B cell (primary cell): ENCODE measurements around the gene PTPRN2. TPM values are rescaled to one million over a fixed set of nuclear protein-coding genes. Genes with fewer than 3 reads are reported as not detected.

ENCODE experiments used
- ATAC-seq: fragments of 200-7000 bp; cut with Tn5 transposase; one replicate; pipeline ENCODE4 v1.10.0; 2021; ENCODE audit warnings: low read depth, mild to moderate bottlenecking, moderate number of reproducible peaks, moderate library complexity
- CTCF ChIA-PET: fragments of 350-600 bp; sonication (Branson Sonifier 250); formaldehyde crosslinking; loops from one replicate; lab custom pipeline; 2021; ENCODE audit warnings: antibody characterized with exemption, inconsistent platforms; lab: Charles Lee
- POLR2A ChIA-PET: fragments of 350-600 bp; sonication (Branson Sonifier 250); formaldehyde crosslinking; loops from one replicate; lab custom pipeline; 2021; ENCODE audit warnings: antibody characterized with exemption; lab: Charles Lee
- DNase-seq: peaks from one replicate; pipeline ENCODE4 v3.0.0; 2013
- H2AFZ ChIP-seq: 2 replicates; pipeline ENCODE4 v1.6.1; 2012; ENCODE audit warnings: mild to moderate bottlenecking, low read depth, low read length; ENCODE audit not compliant: insufficient read depth, poor library complexity, severe bottlenecking
- H3K27ac ChIP-seq, 2 donors: 1 replicate in 1 of 2; 2 replicates in 1 of 2; pipeline ENCODE4 v1.5.1; 2012 to 2013; ENCODE audit warnings: low read length in 2 of 2, mild to moderate bottlenecking in 2 of 2, moderate library complexity in 1 of 2
- H3K27me3 ChIP-seq, 4 experiments: fragments of 200-600 bp in 1 of 4; sonication (generic) in 1 of 4; replicated peaks in 1 of 4; 1 replicate in 2 of 4; 2 replicates in 2 of 4; pipeline versions ENCODE4 v1.6.1 to v1.7.0; 2013 to 2016; ENCODE audit warnings: low read length in 3 of 4, mild to moderate bottlenecking in 2 of 4, mixed read lengths in 1 of 4, moderate library complexity in 1 of 4; ENCODE audit not compliant: insufficient read depth in 4 of 4, control insufficient read depth in 3 of 4; ENCODE audit errors: control extremely low read depth in 1 of 4
- H3K36me3 ChIP-seq, 2 experiments: replicated peaks in 1 of 2; 1 replicate in 1 of 2; 2 replicates in 1 of 2; pipeline versions ENCODE4 v1.6.1 to v1.7.1; 2013; ENCODE audit warnings: low read length in 1 of 2; ENCODE audit not compliant: insufficient read depth in 2 of 2, control insufficient read depth in 1 of 2; ENCODE audit errors: control extremely low read depth in 1 of 2, extremely low read depth in 1 of 2
- H3K4me1 ChIP-seq, 2 donors: fragments of 200-600 bp in 1 of 2; sonication (generic) in 1 of 2; 1 replicate in 1 of 2; 2 replicates in 1 of 2; pipeline versions ENCODE4 v1.5.1 to v1.6.1; 2013 to 2017; ENCODE audit warnings: low read length in 2 of 2; ENCODE audit not compliant: control insufficient read depth in 2 of 2, insufficient read depth in 2 of 2
- H3K4me2 ChIP-seq: replicated peaks from 2 replicates; pipeline ENCODE3; 2012; ENCODE audit warnings: mild to moderate bottlenecking, low read depth, low read length; ENCODE audit not compliant: poor library complexity, severe bottlenecking
- H3K4me3 ChIP-seq, 5 experiments: fragments of 200-600 bp in 1 of 5; sonication (generic) in 1 of 5; 1 replicate in 3 of 5; 2 replicates in 2 of 5; pipeline versions ENCODE4 v1.5.1 to v1.7.0; 2011 to 2016; ENCODE audit warnings: low read length in 4 of 5, mild to moderate bottlenecking in 4 of 5, low read depth in 2 of 5, control low read depth in 1 of 5, moderate library complexity in 1 of 5; ENCODE audit not compliant: insufficient read depth in 1 of 5; ENCODE audit errors: control extremely low read depth in 1 of 5, extremely low read depth in 1 of 5
- H3K79me2 ChIP-seq: fragments of 200-600 bp; sonication (generic); one replicate; pipeline ENCODE4 v1.6.0; 2016; ENCODE audit warnings: low read length; ENCODE audit not compliant: control insufficient read depth, insufficient read depth
- H3K9ac ChIP-seq: fragments of 200-600 bp; sonication (generic); 2 replicates; pipeline ENCODE4 v1.6.1; 2017; ENCODE audit warnings: mild to moderate bottlenecking, low read length, moderate library complexity
- H3K9me3 ChIP-seq, 3 donors: one replicate each; pipeline versions ENCODE4 v1.6.1 to v1.7.1; 2013; ENCODE audit warnings: low read length in 2 of 3; ENCODE audit not compliant: control insufficient read depth in 2 of 3, insufficient read depth in 1 of 3; ENCODE audit errors: control extremely low read depth in 1 of 3
- H4K20me1 ChIP-seq: 2 replicates; pipeline ENCODE4 v1.6.0; 2012; ENCODE audit warnings: mild to moderate bottlenecking, low read length; ENCODE audit not compliant: insufficient read depth, control insufficient read depth, poor library complexity, severe bottlenecking
- H3K27ac Mint-ChIP-seq: one replicate; pipeline ENCODE4 v1.8.0; 2021; ENCODE audit warnings: mixed read lengths
- H3K27me3 Mint-ChIP-seq: one replicate; pipeline ENCODE4 v1.8.0; 2021; ENCODE audit warnings: mixed read lengths
- H3K4me1 Mint-ChIP-seq: one replicate; pipeline ENCODE4 v1.8.0; 2021; ENCODE audit warnings: mixed read lengths
- H3K4me3 Mint-ChIP-seq: one replicate; pipeline ENCODE4 v1.8.0; 2021; ENCODE audit warnings: mixed read lengths
- H3K9me3 Mint-ChIP-seq: one replicate; pipeline ENCODE4 v1.8.0; 2022; ENCODE audit warnings: mixed read lengths; ENCODE audit not compliant: insufficient read depth
- CTCF ChIP-seq: fragments of 200-600 bp; IDR thresholded peaks from one replicate; pipeline ENCODE4 v1.8.0; 2022; ENCODE audit warnings: antibody characterized with exemption, mild to moderate bottlenecking
- EZH2 ChIP-seq: IDR thresholded peaks from 2 replicates; pipeline ENCODE4 v1.6.1; 2012; ENCODE audit warnings: borderline replicate concordance, low read depth, mild to moderate bottlenecking, moderate library complexity, low read length; ENCODE audit not compliant: insufficient read depth, poor library complexity, severe bottlenecking
- WGBS: methylation state at CpG from one replicate; pipeline ENCODE4 v1.1.5; 2013; ENCODE audit warnings: missing lambda C conversion rate; ENCODE audit not compliant: insufficient coverage; 5-methylcytosine and 5-hydroxymethylcytosine counted together
- intact Hi-C: fragments of 100-400 bp; cut with micrococcal nuclease; formaldehyde crosslinking; loops from one replicate; pipeline ENCODE4 v1.10.0; 2022
- polyA plus RNA-seq: library from polyadenylated mRNA; depleted of rRNA; stranded (reverse); fragments of >200 nt; gene quantifications from 2 replicates; pipeline ENCODE4 v1.2.3, GENCODE V29; 2012
- total RNA-seq, 2 donors: library from RNA; stranded (reverse); fragments of 120-200 nt in 1 of 2; gene quantifications; 1 replicate in 1 of 2; 2 replicates in 1 of 2; pipeline versions ENCODE4 v1.2.3 to v1.2.4, GENCODE V29; 2013 to 2022

The PTPRN2 gene
- total and polyA plus RNA-seq, 2 donors (not counting 1 experiment from before 2014, with no cell fraction given): 2.0 to 5.0 TPM

DNA sequence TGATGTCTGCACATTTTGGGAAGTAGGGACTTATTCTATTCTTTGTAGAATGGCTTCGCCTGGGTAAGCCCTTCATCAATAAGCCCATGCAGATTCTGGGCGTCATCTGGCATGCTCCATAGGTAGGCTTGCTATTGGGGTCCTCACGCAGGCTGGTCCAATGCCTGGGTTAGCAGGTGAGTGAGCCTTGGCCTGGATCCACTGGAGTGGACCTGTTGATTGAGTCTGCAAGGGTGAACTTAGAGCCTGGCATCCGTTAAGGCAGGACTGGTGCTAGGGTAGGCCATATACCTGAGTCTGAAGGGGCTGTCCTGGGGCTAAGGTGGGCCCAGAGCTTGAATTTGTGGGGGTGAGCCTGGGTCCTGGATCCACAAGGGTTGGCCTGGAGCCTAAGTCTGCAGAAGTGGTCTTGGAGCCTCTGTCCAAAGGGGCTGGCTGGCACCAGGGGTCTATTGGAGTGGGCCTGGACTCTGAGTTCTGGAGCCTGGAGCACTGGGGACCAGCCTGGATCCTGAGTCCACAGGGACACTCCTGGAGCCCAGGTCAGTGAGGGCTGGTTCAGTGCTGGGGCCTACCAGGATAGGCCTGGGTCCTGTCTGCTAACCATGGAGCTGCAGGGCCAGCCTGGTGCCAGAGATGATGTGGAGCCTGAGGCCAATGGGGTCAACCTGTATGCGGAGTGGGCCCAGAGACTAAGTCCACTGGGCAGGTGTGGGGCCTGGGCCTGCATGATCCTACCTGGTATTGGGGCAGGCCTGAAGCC lies 297.7 kb downstream of the PTPRN2 start:
- Histone ChIP-seq H2AFZ (no peak overlapping the region), H3K4me2 (no peak overlapping the region), H3K27ac (no peak overlapping the region), H3K79me2 (no peaks in the 10 kb centered on the region), H3K9me3 (peaks cover 0 to 29% (median 8%) of the 10 kb centered on the region in 3 donors), H3K9ac (no peak overlapping the region), H3K4me1 (no peaks in the 10 kb centered on the region), H3K4me3 (no peak overlapping the region), H4K20me1 (no peaks in the 10 kb centered on the region), H3K36me3 (no peaks in the 10 kb centered on the region), H3K27me3 (no peaks in the 10 kb centered on the region)
- Mint-ChIP-seq H3K4me1 (no peaks in the 10 kb centered on the region), H3K27me3 (no peaks in the 10 kb centered on the region), H3K9me3 (peaks cover 18% of the 10 kb centered on the region), H3K27ac (no peak overlapping the region), H3K4me3 (no peak overlapping the region)
- POLR2A ChIA-PET: no interaction called here
- DNase-seq: no peak
- WGBS: 96% methylated on average over 4 of the region's 5 CpGs
- no peak for ATAC-seq
- TF ChIP-seq CTCF (no peak), EZH2 (no peak)
- intact Hi-C loops: no loop called here
- CTCF ChIA-PET: no interaction called here

GRCh38 chr7:158289231-158289630 lies 298.4 kb downstream of the PTPRN2 start:
- H4K20me1 ChIP-seq: no peaks in the 10 kb centered on the region
- CTCF ChIA-PET: no interaction called here
- intact Hi-C loops: no loop called here
- no peaks in the 10 kb centered on the region for H3K36me3 ChIP-seq
- H3K79me2 ChIP-seq: no peaks in the 10 kb centered on the region
- POLR2A ChIA-PET: no interaction called here
- no peak overlapping the region for H3K4me3 Mint-ChIP-seq
- no CpG with 5 or more reads among the region's 2 CpGs for WGBS
- no peak for ATAC-seq
- no peaks in the 10 kb centered on the region for H3K4me1 ChIP-seq
- H3K9me3 ChIP-seq: peaks cover 0 to 30% (median 8%) of the 10 kb centered on the region in 3 donors
- no peak overlapping the region for H3K4me3 ChIP-seq
- H3K27me3 Mint-ChIP-seq: no peaks in the 10 kb centered on the region
- DNase-seq: no peak
- H3K4me1 Mint-ChIP-seq: no peaks in the 10 kb centered on the region
- TF ChIP-seq EZH2: no peak
- no peak for TF ChIP-seq CTCF
- H3K9me3 Mint-ChIP-seq: peaks cover 18% of the 10 kb centered on the region
- H2AFZ ChIP-seq: no peak overlapping the region
- H3K27me3 ChIP-seq: no peaks in the 10 kb centered on the region
- H3K9ac ChIP-seq: no peak overlapping the region
- H3K27ac ChIP-seq: no peak overlapping the region
- H3K4me2 ChIP-seq: no peak overlapping the region
- no peak overlapping the region for H3K27ac Mint-ChIP-seq
